GM12878 (cell line): ENCODE measurements around the gene CD72. TPM values are rescaled to one million over a fixed set of nuclear protein-coding genes. Genes with fewer than 3 reads are reported as not detected.

Experiments
- BACH1 ChIP-seq: fragments of 450-650 bp; IDR thresholded peaks from 2 replicates; pipeline ENCODE4 v1.6.1; 2017; ENCODE audit warnings: mild to moderate bottlenecking, borderline replicate concordance
- BCL3 ChIP-seq: IDR thresholded peaks from 2 replicates; pipeline ENCODE4 v1.6.1; 2011; ENCODE audit warnings: borderline replicate concordance, low read depth, mild to moderate bottlenecking, moderate library complexity, low read length; ENCODE audit not compliant: insufficient read depth, poor library complexity, severe bottlenecking
- BCLAF1 ChIP-seq: fragments of 450-650 bp; IDR thresholded peaks from 2 replicates; pipeline ENCODE4 v1.6.1; 2017; ENCODE audit warnings: antibody characterized with exemption, mild to moderate bottlenecking, moderate library complexity
- BMI1 ChIP-seq: fragments of 450-650 bp; IDR thresholded peaks from 2 replicates; pipeline ENCODE4 v1.6.1; 2016; ENCODE audit warnings: mild to moderate bottlenecking, moderate library complexity, borderline replicate concordance
- CEBPB ChIP-seq, 2 experiments: fragments of 150-350 bp in 1 of 2; IDR thresholded peaks; 2 replicates each; pipeline ENCODE4 v1.6.1; 2012 to 2014; ENCODE audit warnings: low read depth in 2 of 2, low read length in 2 of 2, borderline replicate concordance in 1 of 2, inconsistent platforms in 1 of 2
- CTCF ChIP-seq, 3 experiments: IDR thresholded peaks in 2 of 3; conservative IDR thresholded peaks in 1 of 3; 2 replicates each; pipeline ENCODE4 v1.5.1; 2011; ENCODE audit warnings: low read depth in 3 of 3, low read length in 3 of 3, mild to moderate bottlenecking in 3 of 3, control low read depth in 2 of 3, moderate library complexity in 2 of 3, inconsistent platforms in 1 of 3, mixed read lengths in 1 of 3; ENCODE audit not compliant: control insufficient read depth in 2 of 3, insufficient read depth in 1 of 3; ENCODE audit errors: extremely low read depth in 1 of 3
- E2F4 ChIP-seq: IDR thresholded peaks from 2 replicates; pipeline ENCODE4 v1.6.1; 2012; ENCODE audit warnings: low read depth, low read length, improper control_type of control experiment
- ETV6 ChIP-seq, 2 experiments: fragments of 450-650 bp in 1 of 2; IDR thresholded peaks in 1 of 2; conservative IDR thresholded peaks in 1 of 2; 2 replicates each; pipeline ENCODE4 v1.6.1; 2014; ENCODE audit warnings: antibody characterized with exemption in 1 of 2, borderline replicate concordance in 1 of 2, low read depth in 1 of 2, mild to moderate bottlenecking in 1 of 2, moderate library complexity in 1 of 2
- HCFC1 ChIP-seq: fragments of 150-350 bp; IDR thresholded peaks from 2 replicates; pipeline ENCODE4 v1.6.1; 2014; ENCODE audit warnings: low read length
- HDAC6 ChIP-seq: fragments of 200-600 bp; sonication (generic); IDR thresholded peaks from one replicate; pipeline ENCODE4 v1.8.0; 2017; ENCODE audit warnings: antibody characterized with exemption; ENCODE audit not compliant: unreplicated experiment
- HDGF ChIP-seq: fragments of 450-650 bp; IDR thresholded peaks from 2 replicates; pipeline ENCODE4 v1.6.1; 2016; ENCODE audit warnings: antibody characterized with exemption
- IRF3 ChIP-seq: fragments of 450-650 bp; IDR thresholded peaks from 2 replicates; pipeline ENCODE4 v1.6.1; 2014; ENCODE audit warnings: mild to moderate bottlenecking
- JUNB ChIP-seq: IDR thresholded peaks from 2 replicates; pipeline ENCODE4 v1.6.1; 2016; ENCODE audit warnings: antibody characterized with exemption, mild to moderate bottlenecking
- MYB ChIP-seq: fragments of 150-350 bp; IDR thresholded peaks from 2 replicates; pipeline ENCODE4 v1.6.1; 2014; ENCODE audit warnings: mild to moderate bottlenecking, low read depth, low read length, borderline replicate concordance
- RAD51 ChIP-seq: fragments of 450-650 bp; IDR thresholded peaks from 2 replicates; pipeline ENCODE4 v1.6.1; 2016; ENCODE audit warnings: moderate library complexity, mild to moderate bottlenecking, inconsistent platforms
- RB1 ChIP-seq: fragments of 450-650 bp; formaldehyde crosslinking; IDR thresholded peaks from 2 replicates; pipeline ENCODE4 v1.6.1; 2017; ENCODE audit warnings: mild to moderate bottlenecking, borderline replicate concordance
- RFX5 ChIP-seq: IDR thresholded peaks from 2 replicates; pipeline ENCODE4 v1.6.1; 2011; ENCODE audit warnings: low read depth, low read length, improper control_type of control experiment
- RUNX3 ChIP-seq: IDR thresholded peaks from 2 replicates; pipeline ENCODE4 v1.6.1; 2012; ENCODE audit warnings: low read length, inconsistent platforms
- SIN3A ChIP-seq: IDR thresholded peaks from 2 replicates; pipeline ENCODE4 v1.6.1; 2012; ENCODE audit warnings: low read depth, low read length, improper control_type of control experiment
- SMAD1 ChIP-seq: fragments of 450-650 bp; IDR thresholded peaks from 2 replicates; pipeline ENCODE4 v1.6.1; 2018; ENCODE audit warnings: mild to moderate bottlenecking, low read depth; ENCODE audit not compliant: partially characterized antibody
- SP1 ChIP-seq: IDR thresholded peaks from one replicate; pipeline ENCODE4 v1.6.1; 2011; ENCODE audit warnings: low read depth, low read length
- YBX1 ChIP-seq: fragments of 450-650 bp; IDR thresholded peaks from 2 replicates; pipeline ENCODE4 v1.6.1; 2016; ENCODE audit warnings: antibody characterized with exemption
- polyA plus RNA-seq, 11 experiments: library from polyadenylated mRNA; depleted of rRNA in 4 of 11; unstranded in 6 of 11; stranded (reverse) in 5 of 11; fragments of >200 nt; fragmentation: Nextera tagmentation in 4 of 11; fragmentation: Illumina TruSeq in 1 of 11; extraction: Ambion mirVana in 4 of 11; extraction: Trizol in 1 of 11; gene quantifications; 1 replicate in 1 of 11; 2 replicates in 10 of 11; pipeline versions ENCODE4 v1.2.1 to v1.2.3, GENCODE V29; 2011 to 2016; ENCODE audit warnings: inconsistent platforms in 2 of 11, missing spikeins in 2 of 11, low read depth in 1 of 11
- total RNA-seq, 4 experiments: library from RNA; depleted of rRNA in 3 of 4; stranded (reverse); fragments of >200 nt in 3 of 4; fragmentation: Illumina TruSeq in 1 of 4; extraction: Trizol in 1 of 4; gene quantifications; 2 replicates each; pipeline versions ENCODE4 v1.2.1 to v1.2.3, GENCODE V29; 2013 to 2021

Gene CD72
- total and polyA plus RNA-seq, 10 of the 15 experiments (the other 5 are each of a cell fraction or from before 2014, with no cell fraction given): 2.1 to 14.2 (median 4.4) TPM

- TF ChIP-seq RAD51: peak; percentile 75
- no peak for TF ChIP-seq RUNX3
- no peak for TF ChIP-seq HDAC6
- TF ChIP-seq BCL3: no peak
- TF ChIP-seq RB1: no peak
- no peak; the same call in 1 of the 2 replicates for TF ChIP-seq HCFC1
- TF ChIP-seq MYB: no peak
- peak; percentile 91 for TF ChIP-seq BACH1
- no peak for TF ChIP-seq RFX5
- TF ChIP-seq JUNB: peak; percentile 6; the same call in 1 of the 2 replicates
- no peak; the same call in 1 of the 2 replicates for TF ChIP-seq IRF3
- peak; percentile 51; the same call in 1 of the 2 replicates for TF ChIP-seq BMI1
- TF ChIP-seq HDGF: 0 out of 2 replicates have a peak, but pooled peaks have one; percentile 76
- TF ChIP-seq BCLAF1: no peak
- peak; percentile 12; the same call in 1 of the 2 replicates for TF ChIP-seq SIN3A
- TF ChIP-seq CTCF (IDR thresholded peaks at IDR 0.05 in 2 of 3, conservative IDR thresholded peaks at IDR 0.05 in 1 of 3; ENCODE audit: control insufficient read depth in 2 of 3, extremely low read depth in 1 of 3, insufficient read depth in 1 of 3, low read depth in 3 of 3, low read length in 3 of 3): no peak
- TF ChIP-seq CEBPB (IDR thresholded peaks at IDR 0.05; ENCODE audit: borderline replicate concordance in 1 of 2, low read depth in 2 of 2, low read length in 2 of 2): no peak
- TF ChIP-seq SP1: peak; percentile 54
- TF ChIP-seq SMAD1: no peak
- TF ChIP-seq E2F4: no peak
- peak in 1 of 2 experiments; percentile 70; a peak in 2 of 4 replicates for TF ChIP-seq ETV6 (conservative IDR thresholded peaks at IDR 0.05 in 1 of 2, IDR thresholded peaks at IDR 0.05 in 1 of 2; ENCODE audit: borderline replicate concordance in 1 of 2, low read depth in 1 of 2)
- no peak for TF ChIP-seq YBX1
These were observed 39.4 kb upstream of the CD72 start, which contains the start of gene RMRP (continued) for GRCh38 chr9:35657546-35658136.
